Upper lobe of left lung (tissue), 4 donors: ENCODE data around the gene SAMD11.

ENCODE experiments used
- CTCF ChIP-seq, 6 experiments: fragments of 450-650 bp in 4 of 6; fragments of 200-600 bp in 2 of 6; sonication (generic) in 2 of 6; IDR thresholded peaks; one replicate each; pipeline ENCODE4 v1.5.1; 2016 to 2019; ENCODE audit warnings: antibody characterized with exemption in 6 of 6
- EP300 ChIP-seq, 4 donors: sonication (generic); formaldehyde crosslinking; IDR thresholded peaks; one replicate each; pipeline ENCODE4 v1.5.1; 2017; ENCODE audit warnings: antibody characterized with exemption in 4 of 4, control low read depth in 2 of 4

DNA sequence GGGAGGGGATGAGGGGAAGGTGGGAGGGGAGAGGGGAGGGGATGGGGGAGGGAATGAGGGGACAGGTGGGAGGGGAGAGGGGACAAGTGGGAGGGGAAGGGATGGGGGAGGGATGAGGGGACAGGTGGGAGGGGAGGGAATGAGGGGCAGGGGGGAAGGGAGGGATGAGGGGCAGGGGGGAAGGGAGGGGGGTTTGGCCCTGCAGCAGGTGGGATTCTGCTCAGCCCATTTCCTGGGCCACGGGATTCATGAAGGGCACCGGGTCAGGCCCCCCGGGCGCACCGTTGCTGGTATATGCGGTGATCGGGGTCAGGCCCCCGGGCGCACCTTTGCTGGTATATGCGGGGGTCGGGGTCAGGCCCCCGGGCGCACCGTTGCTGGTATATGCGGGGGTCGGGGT is 15.1 kb upstream of the SAMD11 start:
- TF ChIP-seq CTCF (IDR thresholded peaks at IDR 0.05) (no peak), EP300 (IDR thresholded peaks at IDR 0.05) (no peak)
